OCI-M1 (cell line): ENCODE measurements around the gene KCNQ5.
A peak's percentile ranks its signal among the peaks of the same experiment; 100 is the strongest.

Source experiments
- DNase-seq: peaks from one replicate; lab custom pipeline; 2025; lab: John Stamatoyannopoulos, UW

KCNQ5 gene

GRCh38 chr6:72741083-72741482 lies 119.2 kb downstream of the KCNQ5 start:
- no peak for DNase-seq

GRCh38 chr6:72742001-72742673 lies 120.3 kb downstream of the KCNQ5 start:
- DNase-seq = no peak

GRCh38 chr6:72746276-72746675 lies 124.4 kb downstream of the KCNQ5 start:
- no peak for DNase-seq

DNA sequence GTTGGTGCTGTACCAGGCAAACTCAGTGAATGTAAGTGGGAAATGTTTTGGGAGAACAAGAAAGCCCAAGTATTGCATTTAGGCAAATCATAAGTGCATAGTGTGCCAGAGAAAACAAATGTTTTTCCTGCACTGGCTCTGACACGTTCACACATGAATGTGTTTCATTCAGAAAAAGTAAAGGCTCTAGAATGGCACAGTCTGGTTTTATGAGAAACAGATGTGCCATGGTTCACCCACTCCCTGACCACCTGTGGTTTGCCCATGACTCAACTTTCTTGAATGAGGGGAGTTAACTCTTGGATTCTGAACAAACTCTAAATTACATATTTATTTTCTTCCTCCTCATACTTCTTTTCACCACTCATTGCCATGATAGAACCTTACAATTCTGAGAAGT lies 126.9 kb downstream of the KCNQ5 start:
- no peak for DNase-seq

DNA sequence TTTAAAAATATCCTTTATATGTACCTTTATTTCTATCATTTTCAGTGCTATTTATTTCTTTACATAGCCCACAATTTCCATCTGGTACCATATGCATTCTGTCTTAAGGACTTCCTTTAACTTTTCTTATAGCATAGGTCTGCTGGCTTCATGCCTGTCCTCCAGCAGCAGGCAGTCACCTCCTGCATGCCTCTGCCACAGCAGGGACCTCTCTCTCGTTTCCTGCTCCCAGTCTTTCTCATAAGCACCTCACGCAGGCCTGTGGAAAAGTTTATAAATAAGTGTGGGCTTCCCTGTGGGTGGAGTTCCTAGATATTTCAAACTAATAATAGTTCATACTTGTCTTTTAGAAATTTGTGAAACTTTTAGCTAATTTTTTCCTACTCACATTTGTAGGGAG lies 133.9 kb downstream of the KCNQ5 start:
- DNase-seq = no peak

DNA sequence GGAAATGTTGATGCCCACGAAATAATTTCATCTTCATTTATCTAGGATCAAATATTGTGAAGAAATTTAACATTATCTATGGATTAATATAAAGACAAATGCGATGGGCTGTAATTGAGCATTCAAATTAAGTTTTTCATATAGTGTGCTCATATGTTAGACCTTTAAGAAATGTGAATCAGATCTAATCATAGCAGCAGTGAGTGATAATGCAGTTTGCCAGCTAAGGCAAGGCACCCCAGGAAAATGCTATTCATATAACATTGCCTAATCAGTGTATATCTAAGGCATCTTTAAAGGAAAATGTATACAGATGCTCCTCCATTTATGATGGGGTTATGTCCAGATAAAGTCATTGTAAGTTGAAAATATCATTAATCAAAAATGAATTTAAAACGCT lies 135.2 kb downstream of the KCNQ5 start:
- no peak for DNase-seq

- peak; percentile 30 for DNase-seq
These were observed 136.1 kb downstream of the KCNQ5 start for GRCh38 chr6:72757926-72758325.

DNA sequence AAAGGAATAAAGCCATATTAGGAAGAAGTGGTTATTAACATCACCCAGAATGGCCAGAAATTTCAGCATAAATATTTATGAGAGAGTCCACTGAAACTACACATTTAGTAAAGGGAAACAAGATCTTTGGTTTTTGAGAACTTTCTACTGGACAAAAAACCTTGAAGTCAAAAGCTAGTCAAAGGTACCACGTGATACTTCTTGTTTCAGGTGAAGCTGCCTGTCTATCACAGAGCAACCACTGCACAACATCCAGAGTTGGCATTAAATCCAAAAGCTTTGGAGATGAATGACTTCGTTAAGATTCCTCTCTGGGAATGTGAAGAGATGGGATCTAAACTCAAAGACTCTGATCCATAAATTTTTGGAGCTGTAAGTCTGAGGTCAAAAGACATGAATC lies 137.0 kb downstream of the KCNQ5 start:
- DNase-seq = peak; percentile 18

- peak; percentile 33 for DNase-seq
These were observed 138.4 kb downstream of the KCNQ5 start for GRCh38 chr6:72760114-72760793.

DNA sequence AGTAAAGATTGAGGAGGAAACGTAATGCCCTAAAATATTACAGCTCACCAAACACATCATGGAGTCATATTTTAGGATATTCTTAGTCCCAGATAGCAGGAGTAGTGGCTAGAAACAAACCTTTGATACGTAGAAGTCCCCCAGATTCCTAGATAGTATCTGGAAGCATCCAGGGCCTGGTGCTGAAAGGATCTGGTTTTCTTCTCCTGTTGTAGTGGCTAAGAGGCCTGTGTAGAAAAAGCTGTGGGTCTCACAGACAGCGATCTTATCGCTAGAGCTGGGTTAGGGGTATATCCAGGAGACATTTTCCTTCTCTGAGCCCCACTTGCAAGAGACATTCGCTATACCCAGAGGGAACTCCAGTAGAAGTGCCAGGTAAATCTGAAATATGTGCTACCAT lies 139.9 kb downstream of the KCNQ5 start:
- no peak for DNase-seq

DNA sequence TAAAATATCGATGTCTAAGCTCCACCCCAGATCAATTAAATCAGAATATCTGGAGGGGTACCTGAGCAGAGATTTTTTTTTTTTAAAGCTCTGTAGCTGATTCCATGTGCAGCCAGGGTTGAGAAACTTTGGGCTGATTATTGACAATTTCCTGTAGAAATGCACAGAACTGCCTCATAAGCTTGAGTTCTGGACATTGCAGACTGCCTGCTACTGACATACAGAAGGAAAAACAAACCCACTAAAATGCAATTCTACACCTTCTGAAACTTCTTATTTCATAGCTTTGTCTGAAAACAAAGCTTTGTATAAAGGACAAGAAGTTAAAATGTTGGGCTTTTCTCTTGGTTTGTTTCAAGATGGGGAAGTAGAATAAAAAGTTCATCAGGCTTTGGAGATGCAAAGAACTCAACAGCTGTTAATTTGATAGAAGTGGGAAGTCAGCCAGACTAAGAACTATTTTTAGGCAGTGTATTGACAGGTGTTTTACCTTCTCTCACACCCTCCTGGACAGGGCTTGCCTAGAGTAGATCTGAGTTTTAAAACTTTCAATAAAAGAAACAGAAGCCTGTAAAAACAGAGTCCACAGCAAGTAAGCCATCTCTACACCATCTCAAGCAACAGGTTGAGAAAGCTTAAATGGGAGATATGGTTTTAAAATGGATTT lies 147.7 kb downstream of the KCNQ5 start:
- DNase-seq = no peak

DNA sequence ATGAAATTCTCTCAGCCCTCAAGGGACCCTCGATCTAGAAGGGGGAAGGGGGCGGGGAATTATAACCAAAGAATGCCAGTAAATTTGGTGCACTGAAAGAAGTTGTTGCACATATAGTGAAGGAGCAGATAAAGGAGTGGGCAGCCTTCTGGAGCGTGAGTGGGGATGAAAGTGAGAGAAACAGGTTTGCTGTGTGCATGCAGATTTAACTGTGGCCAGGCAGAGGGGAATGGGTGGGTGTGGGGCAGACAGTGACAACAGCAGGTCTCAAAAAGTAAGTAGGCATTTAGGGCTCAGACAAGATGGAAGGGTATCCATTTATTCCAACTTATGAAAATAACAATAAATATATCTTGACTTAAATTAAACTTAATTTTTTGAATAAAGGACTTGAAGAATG lies 149.1 kb downstream of the KCNQ5 start:
- DNase-seq = no peak

GRCh38 chr6:72776456-72776855 lies 154.6 kb downstream of the KCNQ5 start:
- DNase-seq = no peak

DNA sequence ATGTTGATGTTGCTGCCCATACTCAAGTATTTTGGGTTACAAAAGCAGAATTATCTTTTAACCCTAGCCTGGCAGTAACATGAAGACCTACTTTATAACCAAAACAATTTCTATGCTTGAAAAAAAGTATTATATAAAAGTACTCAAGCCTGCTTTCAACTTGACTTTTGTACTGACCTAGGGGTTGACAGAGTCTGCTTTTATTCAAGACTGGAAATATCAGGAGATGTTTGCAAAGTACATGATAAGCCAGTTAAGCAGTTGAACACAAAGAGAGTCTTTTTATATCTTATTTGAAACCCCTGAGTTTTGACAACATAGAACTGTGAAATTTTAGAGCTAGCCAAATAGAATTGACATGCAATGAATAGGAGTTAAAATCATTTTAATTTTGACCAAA lies 159.8 kb downstream of the KCNQ5 start:
- DNase-seq = no peak

GRCh38 chr6:72783035-72783434 lies 161.2 kb downstream of the KCNQ5 start:
- no peak for DNase-seq

GRCh38 chr6:72783666-72784065 lies 161.8 kb downstream of the KCNQ5 start:
- DNase-seq = no peak

- no peak for DNase-seq
These were observed 162.2 kb downstream of the KCNQ5 start for GRCh38 chr6:72784071-72784470.

DNA sequence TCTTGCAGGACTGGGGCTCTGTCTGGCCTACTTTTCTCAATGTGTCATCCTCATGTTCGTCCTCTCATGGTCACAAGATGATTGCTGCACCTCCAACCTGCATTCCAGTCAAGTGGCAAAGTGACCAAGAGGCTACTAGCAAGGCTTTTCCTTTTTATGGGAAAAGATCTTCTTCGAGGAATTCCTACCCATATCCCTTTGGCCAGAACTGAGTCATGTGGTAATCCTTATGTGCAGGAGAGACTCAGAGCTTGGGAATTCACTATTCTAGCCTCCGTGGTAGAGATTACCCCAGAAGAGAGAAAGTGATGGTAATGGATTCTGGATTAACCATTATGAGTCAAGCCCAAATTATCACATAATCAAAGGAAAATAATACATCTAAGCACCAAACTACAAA lies 162.7 kb downstream of the KCNQ5 start:
- DNase-seq = no peak

DNA sequence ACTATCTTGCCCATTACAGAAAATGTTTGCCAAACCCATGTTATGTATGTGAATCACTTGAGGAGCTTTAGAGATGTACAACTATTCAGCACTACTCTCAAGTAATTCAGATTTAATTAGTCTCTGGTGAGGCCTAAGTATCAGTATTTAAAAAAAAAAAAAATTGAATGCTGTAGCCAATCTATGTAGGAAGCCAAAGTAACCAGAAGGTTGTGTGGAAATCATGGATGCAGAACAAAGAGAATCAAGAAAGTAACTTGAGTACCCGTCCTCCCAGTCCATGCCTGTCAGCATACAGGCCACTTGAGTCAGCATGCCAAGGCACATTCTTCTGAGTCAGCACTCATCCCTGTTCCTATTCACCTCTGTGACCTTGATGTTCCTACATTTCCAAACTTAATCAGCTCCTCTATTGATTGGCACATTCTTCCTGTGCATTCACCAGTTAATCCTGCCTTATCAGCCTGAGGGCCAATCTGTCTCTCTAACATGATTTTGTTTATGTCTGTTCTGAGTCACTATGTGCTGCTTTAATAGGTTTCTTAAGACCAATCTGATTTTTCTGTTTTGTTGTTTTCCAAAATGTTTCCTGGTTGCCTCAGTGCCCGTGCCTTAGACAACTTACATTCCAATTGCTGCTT lies 165.6 kb downstream of the KCNQ5 start:
- peak; percentile 28 for DNase-seq

GRCh38 chr6:72788188-72788587 lies 166.3 kb downstream of the KCNQ5 start:
- DNase-seq = no peak

- DNase-seq = no peak
These were observed 167.3 kb downstream of the KCNQ5 start for GRCh38 chr6:72789145-72789544.

DNA sequence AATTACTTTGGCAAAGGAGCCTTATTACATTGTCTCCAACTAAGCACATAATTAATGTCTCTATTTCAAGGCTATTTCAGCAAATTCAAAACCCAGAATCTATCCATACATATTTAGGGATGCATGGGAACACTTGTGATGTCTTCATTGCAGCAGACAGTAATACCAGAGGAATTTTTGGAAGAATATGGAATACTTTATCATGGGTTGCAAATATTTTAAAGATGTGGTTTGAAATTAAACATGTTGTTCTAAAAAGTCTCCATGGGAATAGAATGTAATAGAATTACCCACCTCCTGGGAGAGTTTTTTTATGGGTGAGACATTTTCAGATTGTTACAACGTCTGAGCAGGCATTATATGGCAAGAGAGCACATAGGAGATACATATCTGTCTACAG lies 170.8 kb downstream of the KCNQ5 start:
- DNase-seq = no peak
